DMS53 (cell line): Measurements from ENCODE around the gene TRERF1.

ENCODE experiments used
- DNase-seq: peaks from one replicate; lab custom pipeline; 2025; lab: John Stamatoyannopoulos, UW

Gene TRERF1

GRCh38 chr6:42393339-42393738, 58.4 kb downstream of the TRERF1 start:
- peak; percentile 8 for DNase-seq

GRCh38 chr6:42392833-42393232, 58.9 kb downstream of the TRERF1 start:
- peak; percentile 14 for DNase-seq

DNA sequence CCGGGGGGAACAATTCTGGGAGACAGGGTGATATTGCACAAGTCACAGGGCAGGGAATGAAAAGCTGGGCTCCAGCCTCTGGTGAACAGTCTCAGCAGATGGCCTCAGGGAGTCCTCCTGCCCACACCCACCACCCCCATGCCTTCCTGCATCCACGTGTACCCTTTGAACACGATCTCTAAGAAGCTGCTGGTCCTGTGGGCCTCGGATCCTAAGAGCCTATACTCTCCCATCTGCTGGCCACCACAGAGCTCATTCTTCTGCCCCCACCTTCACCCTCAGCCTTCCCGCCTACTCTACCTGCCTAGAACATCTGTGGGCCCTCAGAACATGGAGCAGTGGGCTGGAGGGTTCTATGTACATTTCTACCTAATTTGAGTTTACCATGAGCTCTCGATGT, 60.3 kb downstream of the TRERF1 start:
- no peak for DNase-seq

DNA sequence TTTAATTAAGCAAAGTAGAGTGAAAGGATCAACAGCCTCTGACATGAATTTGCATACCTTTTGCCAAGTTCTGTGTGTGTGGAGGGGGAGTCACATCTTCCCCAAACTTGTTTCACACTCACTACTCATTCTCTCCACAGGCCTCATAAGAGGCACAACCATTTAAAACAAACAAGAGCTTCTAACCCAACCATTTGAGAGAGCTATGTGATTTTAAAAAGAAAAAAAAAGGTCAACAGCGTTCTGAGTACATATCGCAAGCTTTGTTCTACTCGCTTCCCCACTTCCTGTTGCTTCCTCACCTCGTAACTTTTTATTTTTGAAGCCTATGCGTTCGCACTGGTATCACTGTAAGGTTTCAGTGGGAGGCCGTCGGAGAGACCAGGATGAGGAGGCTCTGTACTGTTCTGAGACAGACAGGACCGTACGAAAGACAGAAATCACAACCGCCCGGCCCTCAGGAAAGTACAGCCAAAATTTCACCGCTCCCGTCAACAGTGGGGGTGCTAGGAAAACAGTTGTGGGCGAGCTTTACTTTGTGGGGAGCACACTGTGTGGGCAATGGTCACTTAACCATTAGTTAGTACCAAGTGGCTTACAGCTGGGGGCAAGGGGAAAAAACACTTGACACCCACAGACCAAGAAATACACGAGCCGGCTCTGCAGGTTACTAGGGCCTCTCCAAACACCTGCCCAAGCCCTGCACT, 61.3 kb downstream of the TRERF1 start:
- no peak for DNase-seq

DNA sequence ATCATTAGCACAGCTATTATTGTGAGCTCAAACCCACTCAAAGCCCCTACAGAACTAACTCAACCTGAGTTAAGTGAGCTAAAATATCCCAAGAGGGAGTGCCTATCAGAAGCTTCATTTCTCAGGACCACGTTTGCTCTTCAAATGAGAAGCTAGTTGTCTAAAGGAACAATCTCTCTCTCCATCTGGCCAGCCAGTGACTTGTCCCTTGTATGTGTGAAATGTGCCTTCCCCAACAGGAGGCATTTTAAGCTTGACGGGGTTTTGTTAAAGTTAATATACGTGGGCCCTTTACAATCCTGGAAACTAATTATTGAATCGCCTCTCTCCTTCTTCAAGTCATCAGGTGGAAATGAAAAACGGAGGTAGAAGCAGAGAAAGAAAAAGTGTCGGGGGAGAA, 62.0 kb downstream of the TRERF1 start:
- DNase-seq = no peak

- DNase-seq = no peak
Measured at GRCh38 chr6:42388046-42388445, 63.7 kb downstream of the TRERF1 start.

- no peak for DNase-seq
Measured at GRCh38 chr6:42387336-42387735, 64.4 kb downstream of the TRERF1 start.

DNA sequence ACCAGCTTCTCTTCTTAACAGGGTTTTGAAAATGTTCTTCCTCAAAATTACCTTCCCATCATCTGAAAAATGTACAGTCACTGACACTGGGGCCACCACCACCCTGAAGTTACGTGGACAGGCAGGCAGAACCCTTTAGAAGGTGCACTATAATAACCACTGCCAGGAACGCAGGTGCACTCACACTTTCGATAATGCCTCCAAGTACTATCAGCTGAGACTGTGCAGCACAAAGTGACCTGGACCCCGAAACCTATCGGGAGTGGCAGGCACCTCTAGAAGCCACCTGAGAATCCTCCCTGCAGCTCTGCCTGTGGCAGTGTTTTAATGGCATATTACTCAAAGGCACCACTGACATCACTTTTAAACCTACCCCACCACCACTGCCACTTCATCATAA, 66.4 kb downstream of the TRERF1 start:
- DNase-seq = no peak

DNA sequence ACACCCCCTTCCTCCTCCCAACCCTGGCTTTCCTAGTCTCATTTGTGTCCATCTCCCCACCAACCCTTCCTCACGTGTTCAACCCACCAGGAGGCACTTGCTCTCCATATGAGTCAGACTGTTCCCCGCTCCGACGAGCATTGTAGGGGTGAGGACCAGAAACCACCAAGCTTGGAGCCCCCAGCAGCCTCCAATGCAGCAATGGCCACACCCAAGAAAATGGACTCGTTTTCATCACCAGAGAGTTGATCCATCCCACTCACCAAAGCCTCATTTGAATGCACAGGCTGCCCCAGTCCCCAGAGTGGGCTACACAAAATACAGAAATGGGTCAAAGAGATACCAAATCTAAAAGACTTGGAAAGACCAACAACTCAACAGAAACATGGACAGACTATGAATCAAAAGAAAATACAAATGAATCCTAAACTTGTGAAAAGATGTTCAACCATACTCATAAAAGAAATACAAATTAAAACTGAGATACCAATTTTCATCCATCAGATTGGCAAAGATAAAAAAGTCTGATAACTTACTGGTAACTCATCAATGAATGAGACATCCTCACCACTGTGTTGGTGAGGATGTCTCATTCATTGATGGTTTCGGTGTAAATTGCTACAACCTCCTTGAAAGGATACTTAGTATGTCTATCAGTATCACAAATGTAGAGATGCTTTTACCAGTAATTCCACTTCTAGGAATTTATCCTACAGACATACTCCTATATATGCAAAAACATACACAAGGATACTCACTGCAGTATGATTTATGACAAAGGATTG, 68.1 kb downstream of the TRERF1 start:
- DNase-seq = no peak

DNA sequence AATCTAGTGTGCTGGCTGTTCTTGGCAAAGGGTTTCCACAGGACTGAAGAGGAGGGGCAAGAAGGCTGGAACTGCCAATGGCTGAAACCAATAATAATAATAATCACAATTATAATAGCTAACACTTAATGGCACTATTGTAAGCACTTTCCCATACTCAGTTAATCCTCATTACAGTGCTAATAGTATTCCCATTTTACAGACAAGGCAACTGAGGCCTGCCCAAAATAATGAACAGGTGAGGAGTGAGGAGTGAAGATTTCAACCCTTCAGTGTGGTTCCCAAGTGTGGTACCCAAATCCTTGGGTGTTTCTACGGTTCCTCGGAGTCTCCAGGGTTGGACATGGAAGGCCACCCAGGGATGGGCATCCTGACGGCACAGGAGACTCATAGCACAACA, 69.9 kb downstream of the TRERF1 start:
- no peak for DNase-seq

- DNase-seq = no peak
Measured at GRCh38 chr6:42380228-42380979, 71.3 kb downstream of the TRERF1 start.

GRCh38 chr6:42378536-42378935, 73.2 kb downstream of the TRERF1 start:
- no peak for DNase-seq

- DNase-seq = no peak
Measured at GRCh38 chr6:42378125-42378524, 73.6 kb downstream of the TRERF1 start.

- no peak for DNase-seq
Measured at GRCh38 chr6:42375007-42375635, 76.6 kb downstream of the TRERF1 start.

GRCh38 chr6:42374018-42374669, 77.6 kb downstream of the TRERF1 start:
- DNase-seq = no peak

- no peak for DNase-seq
Measured at GRCh38 chr6:42372699-42373098, 79.0 kb downstream of the TRERF1 start.

- DNase-seq = no peak
Measured at GRCh38 chr6:42370323-42370985, 81.3 kb downstream of the TRERF1 start.

DNA sequence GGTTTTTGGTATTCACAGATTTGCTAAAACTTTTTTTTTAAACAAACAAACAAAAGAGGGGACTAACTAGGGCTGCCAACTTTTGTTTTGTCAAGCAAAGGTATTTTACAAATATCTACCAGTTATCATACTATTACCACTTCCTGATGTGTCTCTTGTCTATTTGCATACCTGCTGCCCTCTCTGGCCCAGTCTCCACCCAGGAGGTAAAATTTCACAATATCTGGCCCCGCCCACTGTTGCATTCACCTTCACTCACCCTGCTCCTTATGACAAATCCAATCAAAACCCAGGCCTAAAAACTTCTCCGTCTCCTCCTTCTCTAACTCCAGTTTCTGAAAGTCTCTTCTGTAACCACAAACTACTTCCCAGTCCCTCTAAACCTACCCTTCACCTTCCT, 82.2 kb downstream of the TRERF1 start:
- DNase-seq = peak; percentile 11

- no peak for DNase-seq
Measured at GRCh38 chr6:42368181-42368580, 83.5 kb downstream of the TRERF1 start.

GRCh38 chr6:42367353-42368011, 84.2 kb downstream of the TRERF1 start:
- no peak for DNase-seq

DNA sequence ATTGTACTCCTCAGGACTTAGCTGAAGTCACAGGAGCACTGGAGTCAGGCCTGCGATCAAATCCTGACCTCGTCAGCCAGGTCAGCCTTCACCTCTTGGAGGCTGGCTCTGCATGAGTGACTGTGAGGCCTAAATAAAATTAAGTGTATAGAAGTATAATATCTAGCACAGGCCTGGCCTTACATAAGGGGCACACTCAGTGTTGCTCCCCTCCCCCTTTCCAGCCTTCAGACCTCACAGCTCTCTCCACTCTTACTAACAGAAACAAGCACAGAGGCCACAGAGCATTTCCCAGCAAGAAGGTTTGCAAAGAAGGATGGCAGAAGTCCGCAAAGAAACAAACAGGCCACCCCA, 84.8 kb downstream of the TRERF1 start:
- DNase-seq = no peak
